ENCODE results near the gene MAP2.

GRCh38 chr2:209761566-209761965 lies 337.7 kb downstream of the MAP2 start:
- TF ChIP-seq CTCF (IDR thresholded peaks at IDR 0.05) (no peak), POLR2AphosphoS5 (IDR thresholded peaks at IDR 0.05) (no peak)
